Measurements from ENCODE around the gene GSG1L.
A peak's percentile ranks its signal among the peaks of the same experiment; 100 is the strongest.

Gene GSG1L

GRCh38 chr16:28063591-28064061 is at the start of gene GSG1L:
TSS of gene GSG1L (minus strand) at chr16:28063714. CDS start at chr16:28063424, 290 bp downstream.
- peak in 6 of 56 donors; percentile 4 to 26 (median 12) for DNase-seq

GRCh38 chr16:28112908-28113307 is 49.4 kb upstream of the GSG1L start:
- no peak for DNase-seq

GRCh38 chr16:28110977-28111376 is 47.5 kb upstream of the GSG1L start:
- DNase-seq, result no peak

- no peak for DNase-seq
Measured at GRCh38 chr16:28110479-28110878, 47.0 kb upstream of the GSG1L start.

GRCh38 chr16:28110074-28110473 is 46.6 kb upstream of the GSG1L start:
- no peak for DNase-seq

- no peak for DNase-seq
Measured at GRCh38 chr16:28108590-28109247, 45.2 kb upstream of the GSG1L start.

- DNase-seq, result no peak
Measured at GRCh38 chr16:28107232-28107631, 43.7 kb upstream of the GSG1L start.

GRCh38 chr16:28106467-28107215 is 43.1 kb upstream of the GSG1L start:
- no peak for DNase-seq

GRCh38 chr16:28105954-28106353 is 42.4 kb upstream of the GSG1L start:
- DNase-seq, result no peak

GRCh38 chr16:28105297-28105696 is 41.8 kb upstream of the GSG1L start:
- no peak for DNase-seq

- no peak for DNase-seq
Measured at GRCh38 chr16:28104404-28104803, 40.9 kb upstream of the GSG1L start.

GRCh38 chr16:28103516-28104170 is 40.1 kb upstream of the GSG1L start:
- DNase-seq, result no peak

- DNase-seq, result no peak
Measured at GRCh38 chr16:28101533-28101890, 38.0 kb upstream of the GSG1L start.

- no peak for DNase-seq
Measured at GRCh38 chr16:28100810-28101532, 37.5 kb upstream of the GSG1L start.

- DNase-seq, result peak in 2 of 56 donors; percentile 9 to 17
Measured at GRCh38 chr16:28098959-28099945, 35.7 kb upstream of the GSG1L start.

GRCh38 chr16:28098171-28098958 is 34.9 kb upstream of the GSG1L start:
- DNase-seq, result no peak

GRCh38 chr16:28096983-28097899 is 33.7 kb upstream of the GSG1L start:
- peak in 1 of 56 donors; percentile 42 for DNase-seq

- DNase-seq, result no peak
Measured at GRCh38 chr16:28093385-28093725, 29.8 kb upstream of the GSG1L start.
